Middle frontal gyrus (tissue), 1 donor: Measurements from ENCODE around the gene GADD45G.

Experiments used
- DNase-seq: peaks from one replicate; pipeline ENCODE4 v3.0.0-alpha.2; 2015; ENCODE audit warnings: low spot score; ENCODE audit errors: extremely low spot score

GADD45G gene

GRCh38 chr9:89608641-89609335 lies 4.0 kb downstream of the GADD45G start:
- DNase-seq: no peak

- DNase-seq: no peak
Measured at GRCh38 chr9:89609426-89610006, 4.7 kb downstream of the GADD45G start.

- DNase-seq: no peak
Measured at GRCh38 chr9:89610391-89610925, 5.6 kb downstream of the GADD45G start.

DNA sequence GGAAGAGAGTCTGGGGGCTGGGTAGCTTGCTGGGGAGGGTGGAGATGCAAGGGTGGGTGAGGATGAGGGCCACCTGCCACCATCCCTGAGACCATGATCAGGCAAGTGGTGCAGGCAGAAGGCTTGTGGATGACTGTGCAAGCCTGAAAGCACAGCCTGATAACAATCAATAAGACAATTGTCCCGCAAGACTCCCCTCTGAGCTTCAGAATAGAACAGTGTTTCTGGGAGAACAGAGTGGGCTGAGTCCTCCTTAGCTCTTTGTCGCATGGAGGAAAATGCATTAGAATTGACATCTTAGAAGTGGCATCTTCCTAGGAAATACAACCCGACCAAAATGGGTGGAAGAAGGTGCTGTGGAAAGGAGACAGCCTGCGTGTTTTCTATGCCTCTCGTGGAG lies 6.6 kb downstream of the GADD45G start:
- DNase-seq: no peak

DNA sequence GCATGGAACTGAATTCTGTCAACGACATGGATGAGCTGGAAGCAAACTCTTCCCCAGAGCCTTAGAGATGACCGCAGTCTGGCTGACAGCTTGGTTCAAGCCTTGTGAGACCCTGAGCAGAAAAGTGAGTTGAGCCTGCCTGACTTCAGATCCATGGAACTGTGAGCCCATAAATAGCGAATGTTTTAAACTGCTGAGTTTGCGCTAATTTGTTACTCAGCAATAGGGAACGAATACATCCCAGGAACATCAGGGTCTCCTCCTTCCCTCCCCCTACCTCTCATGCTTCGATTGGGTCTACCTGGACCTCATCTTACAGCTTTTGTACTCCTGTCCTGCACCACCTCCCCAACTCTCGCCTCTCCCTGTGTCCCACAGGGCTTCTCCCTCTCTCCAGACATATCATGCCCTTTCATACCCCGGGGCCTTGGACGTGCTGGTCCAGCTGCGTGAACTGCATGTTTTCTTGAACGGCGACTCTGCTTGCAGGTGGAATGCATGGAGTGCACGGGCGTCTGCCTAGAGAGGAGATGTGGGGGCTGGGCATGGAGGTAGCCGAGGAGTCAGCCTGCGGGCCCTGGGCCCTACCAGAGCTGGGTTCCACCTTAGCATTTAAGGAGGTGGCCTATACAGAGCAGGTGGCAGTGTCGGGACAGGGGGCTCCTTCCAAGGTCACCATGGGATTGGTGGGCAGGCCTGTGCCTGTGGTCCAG lies 7.9 kb downstream of the GADD45G start:
- no peak for DNase-seq

DNA sequence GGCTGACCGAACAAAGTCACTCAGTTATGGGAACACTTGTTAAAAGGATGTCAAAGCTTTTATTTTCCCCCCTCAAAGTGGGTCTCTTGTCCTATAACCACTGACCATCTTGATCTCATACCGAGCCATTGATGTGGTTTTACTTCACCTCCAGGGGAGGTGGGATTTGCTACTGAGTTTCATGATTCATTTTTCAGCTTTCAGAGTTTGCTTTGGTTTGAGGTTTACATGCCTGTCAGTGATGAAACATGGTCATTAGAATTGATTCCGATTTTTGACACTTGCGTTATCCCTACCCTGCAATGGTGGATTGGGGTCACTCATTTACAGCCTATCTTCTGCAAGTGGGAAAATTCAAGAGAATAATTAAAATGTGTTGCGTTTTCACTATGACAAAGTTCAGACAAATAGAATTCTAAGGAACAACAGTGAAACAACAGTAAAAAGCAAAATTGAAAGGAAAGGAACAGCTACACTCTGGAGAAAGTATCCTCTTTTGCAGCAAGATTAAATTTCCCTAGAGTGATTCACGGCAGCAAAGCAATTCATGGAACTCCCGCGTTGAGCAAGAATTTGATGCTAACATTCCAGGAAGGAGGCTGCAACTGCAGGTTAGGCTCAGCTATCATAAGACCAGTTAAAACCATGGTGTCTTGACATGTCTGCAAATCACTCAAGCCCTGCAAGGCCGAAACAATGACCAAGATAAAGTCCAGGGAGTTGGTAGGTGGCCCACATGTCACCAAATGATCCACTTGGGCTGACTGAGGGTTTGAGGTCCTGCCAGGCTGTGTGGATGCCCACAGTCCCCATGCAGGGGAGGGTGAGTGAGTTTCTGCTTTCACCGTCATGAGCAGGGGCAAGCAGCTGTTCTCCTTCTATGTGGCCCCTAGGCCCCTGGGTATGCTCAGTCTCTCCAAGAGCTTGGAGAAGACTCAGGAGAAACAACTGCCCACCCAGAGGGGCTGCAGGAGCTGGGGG lies 9.4 kb downstream of the GADD45G start:
- DNase-seq: no peak

- DNase-seq: no peak
Measured at GRCh38 chr9:89615661-89616060, 10.8 kb downstream of the GADD45G start.

DNA sequence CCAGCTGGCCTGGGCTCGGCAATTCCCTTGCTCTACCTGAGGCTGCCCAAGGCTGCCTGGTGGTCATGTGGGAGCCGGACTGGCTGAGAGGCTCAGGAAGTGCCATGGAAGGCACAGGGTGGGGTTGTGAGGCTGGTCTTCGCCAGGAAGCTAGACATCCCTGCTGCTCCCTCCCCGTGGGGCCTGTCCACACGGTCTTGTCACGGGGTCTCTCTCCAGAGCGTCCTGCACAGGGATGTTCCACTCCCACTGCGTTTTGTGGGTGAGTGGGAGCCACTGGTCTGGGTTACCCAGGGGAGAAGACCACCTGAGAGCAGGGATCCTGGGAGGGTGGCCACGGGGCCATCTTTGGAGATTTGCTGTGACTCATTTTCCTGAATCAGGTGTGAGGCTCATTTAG lies 11.6 kb downstream of the GADD45G start:
- no peak for DNase-seq

- DNase-seq: no peak
Measured at GRCh38 chr9:89617978-89618377, 13.2 kb downstream of the GADD45G start.

GRCh38 chr9:89619019-89619418 lies 14.2 kb downstream of the GADD45G start:
- DNase-seq: no peak

DNA sequence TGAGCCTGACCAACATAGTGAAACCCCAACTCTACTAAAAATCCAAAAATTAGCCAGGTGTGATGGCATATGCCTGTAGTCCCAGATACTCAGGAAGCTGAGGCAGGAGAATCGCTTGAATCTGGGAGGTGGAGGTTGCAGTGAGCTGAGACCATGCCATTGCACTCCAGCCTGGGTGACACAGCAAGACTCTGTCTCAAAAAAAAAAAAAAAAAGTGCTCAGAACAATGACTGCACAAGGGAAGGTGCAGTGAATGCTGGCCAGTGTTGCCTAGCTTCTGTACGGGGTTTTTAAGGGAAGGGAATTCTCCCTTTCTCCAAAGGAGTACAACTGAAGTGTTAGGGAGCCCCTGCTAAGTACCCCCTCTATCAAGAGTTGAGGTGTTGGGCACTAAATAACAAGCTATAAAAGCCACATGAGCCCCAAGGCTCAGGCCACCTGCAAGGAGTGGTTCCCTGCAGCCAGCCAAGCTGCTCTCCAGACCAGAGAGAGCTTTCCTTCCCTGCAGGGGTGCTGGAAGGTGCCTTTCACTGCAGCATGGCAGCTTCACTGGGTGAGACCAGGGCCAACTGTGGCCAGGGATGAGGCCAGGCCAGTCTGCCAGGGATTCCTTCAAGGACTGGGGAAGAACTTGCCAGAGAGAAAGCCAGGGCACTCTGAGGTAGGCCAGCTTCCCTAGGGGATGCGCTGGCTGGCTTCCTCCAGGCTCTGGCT lies 14.8 kb downstream of the GADD45G start:
- DNase-seq: no peak

DNA sequence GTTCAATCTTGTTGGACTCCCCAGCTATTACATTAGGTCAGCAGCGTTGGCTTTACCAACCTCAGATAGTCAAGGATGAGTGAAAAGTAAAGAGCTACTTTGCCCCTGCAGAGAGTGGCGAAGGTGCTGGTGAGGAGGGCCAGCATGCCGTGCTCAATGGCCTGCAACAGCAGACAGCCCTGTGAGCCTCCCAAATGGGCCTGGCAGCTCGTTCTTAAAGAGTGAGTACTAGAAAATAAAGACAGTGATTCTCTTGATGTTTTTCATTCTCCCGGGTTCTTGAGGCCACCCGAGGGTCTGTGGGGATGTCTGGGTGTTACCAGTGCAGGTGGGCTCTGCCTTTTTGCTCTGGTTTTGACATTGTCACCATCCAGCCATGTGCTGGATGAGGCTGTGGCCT lies 16.2 kb downstream of the GADD45G start:
- DNase-seq: no peak

DNA sequence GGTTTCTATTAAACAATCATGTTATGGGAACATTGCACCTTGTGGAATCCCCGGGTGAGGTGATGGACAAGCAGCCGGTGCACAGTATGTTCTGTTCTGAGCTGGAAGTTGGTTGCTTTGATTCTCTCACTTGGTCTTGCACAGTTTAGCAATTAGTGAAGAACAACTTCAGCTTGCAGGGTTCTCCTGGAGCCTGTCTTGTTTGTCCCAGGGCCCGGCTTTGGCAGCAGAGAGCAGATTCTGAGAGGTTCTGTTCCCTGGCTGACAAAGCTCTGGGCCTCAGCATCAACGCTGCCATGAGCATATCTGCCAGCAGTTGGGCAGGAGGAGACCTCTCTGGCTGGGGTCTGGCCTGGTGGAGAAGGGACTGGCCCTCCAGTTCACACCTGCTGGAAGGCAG lies 16.9 kb downstream of the GADD45G start:
- no peak for DNase-seq

GRCh38 chr9:89622933-89623861 lies 18.4 kb downstream of the GADD45G start:
- no peak for DNase-seq

- no peak for DNase-seq
Measured at GRCh38 chr9:89623925-89624420, 19.2 kb downstream of the GADD45G start.

DNA sequence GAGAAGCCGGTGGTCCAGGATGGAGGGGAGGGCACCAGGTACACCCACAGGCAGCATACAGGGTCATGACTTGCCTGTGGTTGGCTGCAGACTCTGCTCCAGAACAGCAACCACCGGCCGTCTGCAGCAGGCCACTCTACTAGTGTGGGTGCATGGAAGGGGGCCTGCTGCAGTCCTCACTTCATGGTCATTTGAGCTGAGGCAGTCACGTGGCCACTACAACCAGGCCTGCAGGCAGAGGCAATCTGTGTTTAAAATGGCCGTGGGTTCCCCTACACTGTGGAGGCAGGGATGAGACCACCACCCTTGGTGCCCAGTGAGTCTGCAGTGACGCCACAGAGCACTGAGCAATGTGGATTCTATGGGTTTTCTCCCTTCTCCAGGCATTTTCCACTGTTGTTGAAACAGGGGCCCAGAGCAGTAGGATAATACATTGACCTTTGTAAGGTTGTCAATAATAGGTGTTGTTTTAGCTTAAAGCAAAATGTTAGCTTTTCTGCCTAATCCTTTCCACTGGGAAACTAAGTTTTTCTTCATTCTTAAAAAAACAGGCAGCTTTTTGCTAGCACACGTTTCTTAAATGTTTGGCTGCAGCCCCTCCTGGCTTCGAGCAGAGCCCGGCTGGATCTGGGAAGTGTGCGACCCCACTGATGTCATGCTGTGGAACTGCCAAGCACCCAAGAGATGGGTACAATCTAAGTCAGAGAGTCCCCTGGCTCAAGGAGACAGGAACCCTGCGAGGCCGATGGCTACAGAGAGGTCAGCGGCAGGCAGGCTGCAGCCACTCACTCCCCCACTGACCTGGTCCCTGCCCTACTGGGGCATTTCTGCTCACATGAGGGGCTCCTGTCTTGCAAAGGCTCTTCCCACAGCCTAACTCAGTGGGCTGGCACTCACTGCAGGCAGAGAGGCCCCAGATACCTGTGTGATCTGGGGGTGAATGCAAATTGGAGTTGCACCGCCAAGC lies 21.2 kb downstream of the GADD45G start:
- DNase-seq: no peak

DNA sequence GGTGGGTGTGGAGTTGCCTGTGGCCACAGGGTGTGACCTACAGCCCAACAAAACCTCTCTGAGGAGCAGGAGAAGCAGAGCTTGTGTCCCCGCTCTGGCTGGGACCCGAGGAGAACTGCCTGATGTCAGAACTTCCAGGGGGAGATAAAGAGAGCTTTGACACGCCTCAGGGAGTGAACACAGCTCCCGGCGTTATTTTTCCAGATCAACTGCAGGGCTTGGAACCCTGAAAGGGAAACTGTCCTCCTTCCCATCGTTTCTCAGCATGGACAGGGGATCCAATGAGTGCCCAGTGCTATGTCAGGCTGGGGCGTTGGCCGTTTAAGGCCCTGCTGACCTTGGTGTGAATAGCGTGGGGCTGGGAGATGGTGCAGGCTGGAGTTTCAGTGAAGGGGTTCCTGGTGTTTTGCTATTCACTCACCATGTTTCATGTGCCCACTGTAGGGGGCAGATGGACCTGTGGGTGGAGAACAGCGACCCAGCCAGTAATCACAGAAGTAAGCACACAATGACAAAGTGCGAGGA lies 22.0 kb downstream of the GADD45G start:
- DNase-seq: no peak

- no peak for DNase-seq
Measured at GRCh38 chr9:89628601-89629000, 23.8 kb downstream of the GADD45G start.
